HG02678 (cell line): ENCODE measurements around the gene STXBP3.
"Not testable (repeated sequence)": the region's sequence is repeated elsewhere in the genome, so short reads cannot be mapped to it uniquely, and the experiment has no call there.

Experiments
- ATAC-seq: cut with Tn5 transposase; IDR thresholded peaks from one replicate; pipeline ENCODE4 v1.9.1; 2021; ENCODE audit warnings: mild to moderate bottlenecking, moderate library complexity; ENCODE audit not compliant: unreplicated experiment

STXBP3 gene

DNA sequence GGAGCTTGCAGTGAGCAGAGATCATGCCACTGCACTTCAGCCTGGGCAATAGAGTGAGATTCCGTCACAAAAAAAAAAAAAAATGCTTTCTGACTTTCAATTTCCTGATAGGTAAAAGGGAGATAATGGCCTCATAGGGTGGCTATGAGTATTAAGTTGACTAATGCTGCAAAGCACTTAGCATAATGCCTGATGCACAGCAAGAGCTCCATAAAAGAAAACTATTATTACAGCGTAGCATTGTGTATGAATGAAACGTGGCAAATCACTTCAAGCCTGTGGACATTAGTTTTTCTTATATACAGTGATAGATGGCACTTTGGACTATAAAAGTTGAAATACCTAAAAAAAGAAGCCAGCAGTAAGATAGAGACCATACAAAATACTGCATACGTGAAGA lies 17.0 kb upstream of the STXBP3 start:
- no peak for ATAC-seq

GRCh38 chr1:108732398-108732797 lies 14.1 kb upstream of the STXBP3 start:
- ATAC-seq = no peak

- no peak for ATAC-seq
Measured at GRCh38 chr1:108734171-108734865, 12.2 kb upstream of the STXBP3 start.

GRCh38 chr1:108742253-108742652 lies 4.2 kb upstream of the STXBP3 start:
- ATAC-seq = no peak

GRCh38 chr1:108745980-108746381 lies 493 bp upstream of the STXBP3 start:
- no peak for ATAC-seq

DNA sequence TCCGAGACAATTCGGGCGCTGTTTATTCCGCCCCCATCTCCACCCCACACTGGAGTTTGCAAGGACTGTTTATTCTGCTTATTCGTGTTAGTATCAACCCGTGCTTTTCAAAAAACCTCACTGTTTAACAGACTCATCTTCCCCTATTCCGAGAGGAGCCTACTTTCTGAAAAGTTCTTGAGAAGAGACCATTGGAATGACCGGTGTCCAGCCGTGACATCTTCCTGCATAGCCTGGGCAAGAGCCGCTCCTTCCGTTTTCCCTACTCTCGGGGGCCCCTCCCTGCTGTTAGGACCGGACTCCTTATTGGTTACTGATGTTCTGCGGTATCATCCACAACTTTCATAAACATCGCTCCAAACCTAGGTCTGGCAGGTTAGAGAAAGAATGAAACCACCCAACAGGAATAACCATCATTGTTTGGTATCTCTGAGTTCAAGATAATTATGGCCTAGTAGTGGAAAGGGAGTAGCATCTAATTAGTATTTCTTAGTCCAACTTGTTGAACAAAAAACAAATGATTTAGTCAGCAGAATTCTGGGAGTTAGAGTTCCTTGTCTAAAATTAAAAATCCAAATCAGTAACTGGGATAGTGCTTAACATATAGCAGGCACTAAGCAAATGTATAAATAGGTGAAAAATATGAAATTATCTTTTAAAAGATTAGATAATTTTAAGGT lies 837 bp downstream of the STXBP3 start:
- peak; percentile 29 for ATAC-seq

DNA sequence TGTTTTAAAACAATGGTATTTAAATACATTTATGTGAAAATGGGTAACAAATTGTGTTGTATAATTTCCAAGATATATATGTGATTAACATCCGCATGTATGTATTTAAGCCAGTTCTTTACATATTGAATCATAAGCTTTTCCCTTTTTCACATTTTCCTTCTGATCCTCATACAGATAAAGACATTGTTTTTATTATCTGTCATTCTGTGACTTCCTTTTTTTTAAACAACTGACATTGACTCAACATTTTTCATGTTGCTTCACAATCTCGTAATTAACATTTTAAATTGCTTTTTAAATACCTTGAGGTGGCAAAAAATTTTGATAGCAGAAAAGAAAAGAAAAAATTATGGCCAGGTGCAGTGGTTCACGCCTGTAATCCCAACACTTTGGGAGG lies 1.4 kb downstream of the STXBP3 start:
- ATAC-seq = no peak

GRCh38 chr1:108749081-108749480 lies 2.6 kb downstream of the STXBP3 start:
- ATAC-seq = no peak

GRCh38 chr1:108750476-108751181 lies 4.2 kb downstream of the STXBP3 start:
- ATAC-seq = no peak

DNA sequence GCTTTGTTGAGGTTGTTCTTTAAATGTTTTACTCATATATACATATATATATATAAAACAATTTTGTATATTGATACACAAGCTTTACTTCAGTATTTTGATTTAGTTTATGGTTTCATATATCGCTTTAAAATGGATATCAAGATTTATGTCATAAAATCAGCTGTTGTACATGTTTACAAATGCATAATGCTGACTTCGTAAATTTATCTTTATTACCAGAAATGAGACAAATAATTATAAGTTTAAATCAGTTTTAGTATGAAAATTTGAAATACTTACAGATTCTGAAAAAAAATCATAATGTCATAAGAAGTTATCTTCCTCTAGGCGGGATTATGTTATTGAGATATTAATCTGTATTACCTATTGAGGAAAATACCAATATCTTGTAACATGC lies 6.9 kb downstream of the STXBP3 start:
- ATAC-seq = no peak

DNA sequence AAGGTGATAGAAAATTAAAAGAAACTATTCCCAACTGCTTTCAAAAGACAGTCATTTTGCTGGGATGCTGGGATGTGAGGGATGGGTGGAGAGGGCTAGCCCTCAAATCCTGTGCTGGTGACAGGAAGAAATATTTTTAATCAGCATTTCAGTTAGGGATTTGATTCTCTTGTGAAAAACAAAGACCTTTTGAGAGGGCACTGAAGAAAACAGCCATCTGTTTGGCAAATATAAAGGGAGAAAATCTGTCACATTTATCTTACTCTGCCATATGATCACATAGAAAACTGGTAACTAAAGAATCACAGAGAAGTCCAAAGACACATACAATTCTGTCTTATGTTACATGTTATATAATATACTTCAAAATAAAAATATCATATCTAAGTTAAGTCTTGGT lies 12.3 kb downstream of the STXBP3 start:
- ATAC-seq = no peak

DNA sequence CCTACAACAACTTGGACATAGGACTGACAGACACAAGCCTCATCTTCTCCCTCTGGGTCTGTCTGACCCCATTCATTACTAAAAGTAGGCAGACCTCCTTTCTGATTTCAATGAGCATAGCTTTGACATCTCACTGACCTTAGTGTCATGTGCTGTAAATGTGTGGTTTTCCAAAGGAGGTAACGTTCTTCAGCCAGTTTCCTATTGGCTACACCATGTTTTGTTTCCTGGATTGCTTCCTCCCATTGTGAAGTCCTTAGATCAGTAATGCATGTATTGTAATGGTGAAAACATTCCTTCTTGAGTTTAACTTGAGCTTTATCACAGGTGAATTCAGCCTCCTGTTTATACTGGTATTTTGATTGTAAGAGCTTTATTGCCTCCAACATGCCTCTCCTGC lies 20.6 kb downstream of the STXBP3 start:
- ATAC-seq = no peak

GRCh38 chr1:108767708-108768107 lies 21.2 kb downstream of the STXBP3 start:
- ATAC-seq = no peak

- no peak for ATAC-seq
Measured at GRCh38 chr1:108777839-108778238, 31.4 kb downstream of the STXBP3 start.

DNA sequence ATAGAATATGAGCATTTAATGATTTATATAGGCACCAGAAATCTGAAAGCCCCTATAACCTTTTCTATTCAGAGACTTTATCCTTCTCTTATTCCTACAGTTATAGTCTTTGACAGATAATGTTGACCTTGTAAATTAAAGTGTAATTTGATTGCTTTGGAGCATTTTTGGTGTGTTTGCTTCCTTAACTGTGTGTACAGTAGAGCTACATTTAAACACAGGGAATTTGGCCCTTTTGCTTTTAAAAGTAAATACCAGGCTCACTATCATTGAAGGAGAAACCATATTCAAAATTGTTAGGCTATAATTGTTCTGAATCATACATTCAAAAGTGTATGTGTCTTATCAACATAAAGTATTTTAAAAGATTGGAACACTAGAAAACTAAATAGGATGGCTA lies 33.0 kb downstream of the STXBP3 start:
- no peak for ATAC-seq

GRCh38 chr1:108780937-108781574 lies 34.6 kb downstream of the STXBP3 start:
- ATAC-seq = no peak

- not testable (repeated sequence) for ATAC-seq
Measured at GRCh38 chr1:108781575-108781944, 35.1 kb downstream of the STXBP3 start.

GRCh38 chr1:108785264-108785663 lies 38.8 kb downstream of the STXBP3 start:
- ATAC-seq = no peak

DNA sequence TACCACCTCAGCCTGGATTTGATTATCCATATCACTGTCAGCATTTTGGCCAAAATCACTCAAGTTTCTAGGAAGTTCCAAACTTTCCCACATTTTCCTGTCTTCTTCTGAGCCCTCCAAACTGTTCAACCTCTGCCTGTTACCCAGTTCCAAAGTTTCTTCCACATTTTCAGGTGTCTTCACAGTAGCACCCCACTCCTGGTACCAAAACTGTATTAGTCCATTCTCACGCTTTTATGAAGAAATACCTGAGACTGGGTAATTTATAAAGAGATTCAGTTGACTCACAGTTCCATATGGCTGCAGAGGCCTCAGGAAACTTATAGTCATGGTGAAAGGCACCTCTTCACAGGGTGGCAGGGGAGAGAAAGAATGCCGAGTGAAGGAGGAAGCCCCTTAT lies 39.4 kb downstream of the STXBP3 start:
- ATAC-seq = no peak

GRCh38 chr1:108791790-108792189 lies 45.3 kb downstream of the STXBP3 start:
- no peak for ATAC-seq

GRCh38 chr1:108792420-108792819 lies 45.9 kb downstream of the STXBP3 start:
- no peak for ATAC-seq

GRCh38 chr1:108799001-108799400 lies 52.5 kb downstream of the STXBP3 start:
- ATAC-seq = no peak
